22Rv1 (cell line): ENCODE data around the gene MLXIPL.
"Not testable (repeated sequence)": the region's sequence is repeated elsewhere in the genome, so short reads cannot be mapped to it uniquely, and the experiment has no call there.

Experiments
- ZFX ChIP-seq: fragments of 450-650 bp; IDR thresholded peaks from 2 replicates; pipeline ENCODE4 v1.6.1; 2017; ENCODE audit warnings: antibody characterized with exemption, borderline replicate concordance
- TF ChIP-seq, protein P1 (sequence below): fragments of 450-650 bp; IDR thresholded peaks from 2 replicates; pipeline ENCODE4 v1.5.1; 2017; ENCODE audit warnings: mild to moderate bottlenecking

- TF ChIP-seq, protein P1, sequence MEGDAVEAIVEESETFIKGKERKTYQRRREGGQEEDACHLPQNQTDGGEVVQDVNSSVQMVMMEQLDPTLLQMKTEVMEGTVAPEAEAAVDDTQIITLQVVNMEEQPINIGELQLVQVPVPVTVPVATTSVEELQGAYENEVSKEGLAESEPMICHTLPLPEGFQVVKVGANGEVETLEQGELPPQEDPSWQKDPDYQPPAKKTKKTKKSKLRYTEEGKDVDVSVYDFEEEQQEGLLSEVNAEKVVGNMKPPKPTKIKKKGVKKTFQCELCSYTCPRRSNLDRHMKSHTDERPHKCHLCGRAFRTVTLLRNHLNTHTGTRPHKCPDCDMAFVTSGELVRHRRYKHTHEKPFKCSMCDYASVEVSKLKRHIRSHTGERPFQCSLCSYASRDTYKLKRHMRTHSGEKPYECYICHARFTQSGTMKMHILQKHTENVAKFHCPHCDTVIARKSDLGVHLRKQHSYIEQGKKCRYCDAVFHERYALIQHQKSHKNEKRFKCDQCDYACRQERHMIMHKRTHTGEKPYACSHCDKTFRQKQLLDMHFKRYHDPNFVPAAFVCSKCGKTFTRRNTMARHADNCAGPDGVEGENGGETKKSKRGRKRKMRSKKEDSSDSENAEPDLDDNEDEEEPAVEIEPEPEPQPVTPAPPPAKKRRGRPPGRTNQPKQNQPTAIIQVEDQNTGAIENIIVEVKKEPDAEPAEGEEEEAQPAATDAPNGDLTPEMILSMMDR, result not testable (repeated sequence)
- not testable (repeated sequence) for TF ChIP-seq ZFX
Measured at GRCh38 chr7:73619394-73619793, 4.9 kb downstream of the MLXIPL start.
